Fibroblast of villous mesenchyme (primary cell): Measurements from ENCODE around the gene KBTBD4. TPM values are rescaled to one million over a fixed set of nuclear protein-coding genes. Genes with fewer than 3 reads are reported as not detected.
"Not testable (repeated sequence)": the region's sequence is repeated elsewhere in the genome, so short reads cannot be mapped to it uniquely, and the experiment has no call there.

Experiments used
- DNase-seq: peaks from one replicate; pipeline ENCODE4 v3.0.0-alpha.2; 2010; ENCODE audit warnings: low read depth
- H3K4me3 ChIP-seq: 2 replicates; pipeline ENCODE4 v1.5.1; 2011; ENCODE audit warnings: low read depth, mild to moderate bottlenecking, low read length
- total RNA-seq: library from RNA; depleted of rRNA; stranded (reverse); fragments of >200 nt; gene quantifications from 2 replicates; pipeline ENCODE4 v1.2.3, GENCODE V29; 2012
- TF ChIP-seq, protein P1 (sequence below): IDR thresholded peaks from 2 replicates; pipeline ENCODE4 v1.5.1; 2012; ENCODE audit warnings: low read depth, mild to moderate bottlenecking, low read length; ENCODE audit not compliant: insufficient read depth

Gene KBTBD4
- total RNA-seq, 1 donor = 24.2 TPM

DNA sequence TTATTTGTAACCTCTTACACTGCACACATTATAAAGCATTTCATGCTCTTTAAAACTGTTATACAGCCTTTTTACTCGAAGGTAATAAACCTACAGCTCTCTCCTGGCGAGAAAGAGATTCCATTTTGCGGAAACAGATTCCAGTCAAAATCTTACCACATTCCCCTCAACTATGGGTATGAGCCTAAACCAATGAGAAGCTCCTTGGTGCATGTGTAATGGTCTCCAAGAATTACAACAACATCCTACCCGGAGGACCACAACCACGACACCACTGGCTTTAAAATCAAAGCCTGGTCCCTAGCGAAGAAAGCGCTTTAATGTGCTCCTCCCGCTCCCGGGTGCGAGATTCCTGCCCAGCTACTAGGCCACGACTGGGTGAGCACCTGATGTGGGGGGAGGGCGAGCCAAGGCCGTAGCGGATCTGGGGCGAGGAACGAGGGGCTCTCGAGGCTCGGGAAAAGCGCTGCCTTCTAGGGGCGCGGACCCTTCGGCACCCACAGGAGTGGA lies 26.7 kb downstream of the KBTBD4 start:
- TF ChIP-seq, protein P1, sequence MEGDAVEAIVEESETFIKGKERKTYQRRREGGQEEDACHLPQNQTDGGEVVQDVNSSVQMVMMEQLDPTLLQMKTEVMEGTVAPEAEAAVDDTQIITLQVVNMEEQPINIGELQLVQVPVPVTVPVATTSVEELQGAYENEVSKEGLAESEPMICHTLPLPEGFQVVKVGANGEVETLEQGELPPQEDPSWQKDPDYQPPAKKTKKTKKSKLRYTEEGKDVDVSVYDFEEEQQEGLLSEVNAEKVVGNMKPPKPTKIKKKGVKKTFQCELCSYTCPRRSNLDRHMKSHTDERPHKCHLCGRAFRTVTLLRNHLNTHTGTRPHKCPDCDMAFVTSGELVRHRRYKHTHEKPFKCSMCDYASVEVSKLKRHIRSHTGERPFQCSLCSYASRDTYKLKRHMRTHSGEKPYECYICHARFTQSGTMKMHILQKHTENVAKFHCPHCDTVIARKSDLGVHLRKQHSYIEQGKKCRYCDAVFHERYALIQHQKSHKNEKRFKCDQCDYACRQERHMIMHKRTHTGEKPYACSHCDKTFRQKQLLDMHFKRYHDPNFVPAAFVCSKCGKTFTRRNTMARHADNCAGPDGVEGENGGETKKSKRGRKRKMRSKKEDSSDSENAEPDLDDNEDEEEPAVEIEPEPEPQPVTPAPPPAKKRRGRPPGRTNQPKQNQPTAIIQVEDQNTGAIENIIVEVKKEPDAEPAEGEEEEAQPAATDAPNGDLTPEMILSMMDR = no peak
- H3K4me3 ChIP-seq = peak overlapping the region; percentile 95
- peak; percentile 58 for DNase-seq

DNA sequence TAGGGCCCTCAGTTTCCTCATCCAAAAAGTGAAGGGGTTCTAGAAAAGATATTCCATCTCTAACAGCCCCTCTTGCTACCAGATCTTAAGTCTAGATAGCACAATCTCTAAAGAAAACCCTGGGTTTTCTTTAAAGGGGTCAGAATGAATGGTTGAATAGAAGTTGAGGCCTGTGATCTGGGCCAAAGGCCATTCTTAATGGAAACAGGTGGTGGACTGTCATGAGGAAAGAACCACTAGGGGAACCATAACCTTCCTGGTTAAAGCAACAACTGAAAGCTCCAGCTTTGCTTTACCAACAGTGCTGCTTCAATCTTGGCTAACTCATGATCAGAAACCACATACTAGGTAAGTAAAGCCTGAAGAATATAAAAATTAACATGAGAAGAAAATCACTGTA lies 27.7 kb downstream of the KBTBD4 start:
- peak overlapping the region; percentile 95 for H3K4me3 ChIP-seq
- peak; percentile 36 for DNase-seq
- TF ChIP-seq, protein P1 = peak; percentile 43

DNA sequence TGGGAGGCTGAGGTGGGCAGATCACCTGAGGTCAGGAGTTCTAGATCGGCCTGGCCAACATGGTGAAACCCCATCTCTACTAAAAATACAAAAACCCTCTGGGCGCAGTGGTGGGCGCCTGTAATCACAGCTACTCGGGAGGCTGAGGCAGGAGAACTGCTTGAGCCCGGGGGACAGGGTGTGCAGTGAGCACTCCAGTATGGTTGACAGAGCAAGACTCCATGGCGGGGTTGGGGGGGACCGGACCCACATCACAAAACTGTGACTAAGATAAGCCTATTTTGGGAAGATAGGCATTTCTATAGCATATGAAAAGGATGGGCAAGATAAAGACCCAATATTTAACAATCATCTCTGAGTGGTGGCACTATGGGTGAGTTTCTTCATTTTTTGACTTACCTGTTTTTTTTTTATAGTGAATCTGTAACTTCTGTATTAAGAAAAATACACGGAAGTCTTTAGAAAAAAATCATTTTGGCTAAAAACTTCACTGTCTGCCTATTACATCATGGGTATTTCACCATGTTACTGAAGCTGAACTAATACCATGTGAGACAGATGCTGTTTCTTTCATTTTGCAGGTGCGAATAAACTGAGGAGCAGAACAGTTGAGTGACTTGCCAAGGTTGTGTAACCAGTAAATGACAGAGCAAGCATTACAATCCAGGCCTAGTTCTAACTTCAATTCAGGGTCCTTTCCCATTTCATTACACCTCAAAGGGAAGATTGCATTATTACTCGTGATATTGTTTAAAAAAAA lies 28.3 kb downstream of the KBTBD4 start:
- TF ChIP-seq, protein P1 = no peak
- H3K4me3 ChIP-seq = no peak overlapping the region
- peak; percentile 33 for DNase-seq

DNA sequence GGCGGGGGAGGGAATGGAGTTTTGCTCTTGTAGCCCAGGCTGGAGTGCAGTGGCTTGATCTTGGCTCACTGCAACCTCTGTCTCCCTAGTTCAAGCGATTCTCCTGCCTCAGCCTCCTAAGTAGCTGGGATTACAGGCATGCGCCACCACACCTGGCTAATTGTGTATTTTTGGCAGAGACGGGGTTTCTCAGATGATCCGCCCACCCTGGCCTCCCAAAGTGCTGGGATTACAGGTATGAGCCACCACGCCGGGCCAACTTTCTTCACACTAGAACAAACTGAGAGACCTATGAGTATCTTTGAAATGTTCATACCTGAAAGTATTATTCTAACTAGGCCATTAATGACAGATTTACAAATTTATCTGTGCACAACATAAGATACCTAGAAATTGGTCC lies 32.5 kb downstream of the KBTBD4 start:
- not testable (repeated sequence) for H3K4me3 ChIP-seq, DNase-seq

DNA sequence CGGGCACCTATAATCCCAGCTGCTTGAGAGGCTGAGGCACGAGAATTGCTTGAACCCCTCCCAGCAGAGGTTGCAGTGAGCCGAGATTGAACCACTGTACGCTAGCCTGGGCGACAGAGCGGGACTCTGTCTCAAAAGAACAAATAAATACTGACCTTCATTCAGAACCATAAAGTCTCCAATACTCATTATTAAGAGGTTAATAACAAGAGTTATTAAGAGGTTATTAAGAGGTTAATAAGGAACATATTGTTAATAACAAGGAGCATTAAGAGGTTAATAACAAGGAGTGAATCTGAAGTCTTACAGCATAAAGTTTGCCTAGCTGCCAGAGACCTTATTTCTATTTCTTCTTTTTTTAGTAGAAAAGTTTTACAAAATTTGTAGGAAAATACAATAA lies 33.5 kb downstream of the KBTBD4 start:
- TF ChIP-seq, protein P1 = no peak
- DNase-seq = no peak
- H3K4me3 ChIP-seq = no peak overlapping the region

DNA sequence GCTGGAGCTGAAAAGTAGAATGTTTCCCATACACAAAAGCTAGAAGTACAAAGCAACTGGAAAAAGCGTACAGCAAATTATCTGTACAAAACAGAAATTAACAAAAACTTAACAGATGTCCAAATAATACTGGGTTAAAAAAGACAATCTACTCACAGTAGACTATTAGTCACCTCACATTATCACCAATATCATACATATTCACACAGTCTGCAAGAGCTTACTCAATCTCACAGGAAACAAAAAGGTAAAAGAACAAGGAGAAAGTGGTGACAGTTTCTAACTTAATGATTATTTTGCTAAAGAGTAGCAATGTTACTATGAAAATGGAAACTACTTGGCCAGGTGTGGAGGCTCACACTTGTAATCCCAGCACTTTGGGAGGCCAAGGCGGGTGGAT lies 37.7 kb downstream of the KBTBD4 start:
- TF ChIP-seq, protein P1 = no peak
- DNase-seq = no peak
- H3K4me3 ChIP-seq = no peak overlapping the region

DNA sequence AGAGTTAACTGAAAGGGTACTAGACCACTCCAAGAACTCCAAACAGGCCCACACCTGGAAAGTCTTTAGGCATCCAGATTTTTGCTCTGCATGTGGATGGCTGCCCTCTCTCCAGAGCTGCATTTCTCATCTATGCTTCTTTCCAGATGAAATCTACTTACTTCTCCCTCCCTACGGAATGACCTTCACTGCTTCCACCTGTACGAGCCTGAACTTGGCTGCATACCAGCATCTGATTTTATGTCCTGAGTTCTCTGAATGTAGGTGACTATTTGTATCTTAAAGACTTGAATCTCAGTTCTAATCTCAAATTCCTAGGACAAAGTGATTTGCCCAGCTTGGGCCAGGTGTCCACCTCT lies 39.1 kb downstream of the KBTBD4 start:
- no peak for DNase-seq
- TF ChIP-seq, protein P1 = no peak
- H3K4me3 ChIP-seq = no peak overlapping the region
